ENCODE data around the gene TRIM3. TPM values are rescaled to one million over a fixed set of nuclear protein-coding genes. Genes with fewer than 3 reads are reported as not detected.

TRIM3 gene
- total RNA-seq, 1 donor from 2014 or later: 22.0 TPM

- intact Hi-C loops (cut with DNase I): no loop called here
- no peaks in the 10 kb centered on the region for H3K9me3 ChIP-seq
- TF ChIP-seq CTCF (IDR thresholded peaks at IDR 0.05): no peak
- peak overlapping the region; percentile 94 for H3K27ac ChIP-seq
- DNase-seq (no peak), ATAC-seq (no peak)
- H3K27me3 ChIP-seq: no peaks in the 10 kb centered on the region
- peak overlapping the region; percentile 72 for H3K4me3 ChIP-seq
- peaks cover 24% of the 10 kb centered on the region for H3K36me3 ChIP-seq
- H3K4me1 ChIP-seq: peaks cover 23% of the 10 kb centered on the region
These were observed 662 bp upstream of the TRIM3 start for GRCh38 chr11:6474413-6474792.

GRCh38 chr11:6472934-6473333 lies 807 bp downstream of the TRIM3 start:
- Histone ChIP-seq H3K4me1 (peaks cover 33% of the 10 kb centered on the region), H3K4me3 (peak overlapping the region; percentile 72), H3K9me3 (no peaks in the 10 kb centered on the region), H3K27me3 (no peaks in the 10 kb centered on the region), H3K36me3 (peaks cover 11% of the 10 kb centered on the region), H3K27ac (no peak overlapping the region)
- intact Hi-C loops (cut with DNase I): no loop called here
- ATAC-seq (no peak), DNase-seq (no peak)
- TF ChIP-seq CTCF (IDR thresholded peaks at IDR 0.05): no peak

- intact Hi-C loops (cut with DNase I): no loop called here
- peaks cover 26% of the 10 kb centered on the region for H3K4me1 ChIP-seq
- no peak for ATAC-seq
- H3K4me3 ChIP-seq: no peak overlapping the region
- peak overlapping the region; percentile 56 for H3K27ac ChIP-seq
- no peak for DNase-seq
- no peak for TF ChIP-seq CTCF (IDR thresholded peaks at IDR 0.05)
- no peaks in the 10 kb centered on the region for H3K9me3 ChIP-seq
- peaks cover 6% of the 10 kb centered on the region for H3K36me3 ChIP-seq
- H3K27me3 ChIP-seq: no peaks in the 10 kb centered on the region
These were observed 4.1 kb downstream of the TRIM3 start for GRCh38 chr11:6469599-6469998.

- H3K27ac ChIP-seq: peak overlapping the region; percentile 56
- peaks cover 22% of the 10 kb centered on the region for H3K4me1 ChIP-seq
- H3K9me3 ChIP-seq: no peaks in the 10 kb centered on the region
- DNase-seq (peak; percentile 84), ATAC-seq (peak; percentile 81)
- no peak overlapping the region for H3K4me3 ChIP-seq
- H3K36me3 ChIP-seq: peaks cover 13% of the 10 kb centered on the region
- intact Hi-C loops (cut with DNase I): no loop called here
- no peak for TF ChIP-seq CTCF (IDR thresholded peaks at IDR 0.05)
- no peaks in the 10 kb centered on the region for H3K27me3 ChIP-seq
These were observed 4.8 kb downstream of the TRIM3 start for GRCh38 chr11:6468712-6469495.

GRCh38 chr11:6459099-6459450 lies 14.7 kb downstream of the TRIM3 start:
- Histone ChIP-seq H3K4me1 (no peaks in the 10 kb centered on the region), H3K27ac (no peak overlapping the region), H3K36me3 (peaks cover 78% of the 10 kb centered on the region), H3K9me3 (no peaks in the 10 kb centered on the region), H3K27me3 (no peaks in the 10 kb centered on the region), H3K4me3 (no peak overlapping the region)
- DNase-seq: no peak
- no peak for ATAC-seq
- TF ChIP-seq CTCF (IDR thresholded peaks at IDR 0.05): no peak
- intact Hi-C loops (cut with DNase I): no loop called here
